BLaER1 (cell line): ENCODE results near the gene MMP1.

Experiments used
- H3K27ac ChIP-seq: shearing (Covaris generic); formaldehyde crosslinking; 2 replicates; pipeline ENCODE4 v1.8.1; 2022
- H3K27me3 ChIP-seq: shearing (Covaris generic); formaldehyde crosslinking; 2 replicates; pipeline ENCODE4 v1.8.1; 2022
- H3K36me3 ChIP-seq: shearing (Covaris generic); formaldehyde crosslinking; 2 replicates; pipeline ENCODE4 v1.8.1; 2022
- H3K4me1 ChIP-seq: shearing (Covaris generic); formaldehyde crosslinking; 2 replicates; pipeline ENCODE4 v1.8.1; 2022
- H3K4me2 ChIP-seq: shearing (Covaris generic); formaldehyde crosslinking; 2 replicates; pipeline ENCODE4 v1.8.1; 2022
- H3K4me3 ChIP-seq: shearing (Covaris generic); formaldehyde crosslinking; 2 replicates; pipeline ENCODE4 v1.8.1; 2022
- H3K9ac ChIP-seq: shearing (Covaris generic); formaldehyde crosslinking; 2 replicates; pipeline ENCODE4 v1.8.1; 2022
- H3K9me3 ChIP-seq: shearing (Covaris generic); formaldehyde crosslinking; 2 replicates; pipeline ENCODE4 v1.8.1; 2022
- H4K20me1 ChIP-seq: shearing (Covaris generic); formaldehyde crosslinking; 2 replicates; pipeline ENCODE4 v1.8.1; 2022
- Cebpa-rat ChIP-seq: shearing (Covaris generic); IDR thresholded peaks from 2 replicates; pipeline ENCODE4 v1.8.1; 2022

MMP1 gene

DNA sequence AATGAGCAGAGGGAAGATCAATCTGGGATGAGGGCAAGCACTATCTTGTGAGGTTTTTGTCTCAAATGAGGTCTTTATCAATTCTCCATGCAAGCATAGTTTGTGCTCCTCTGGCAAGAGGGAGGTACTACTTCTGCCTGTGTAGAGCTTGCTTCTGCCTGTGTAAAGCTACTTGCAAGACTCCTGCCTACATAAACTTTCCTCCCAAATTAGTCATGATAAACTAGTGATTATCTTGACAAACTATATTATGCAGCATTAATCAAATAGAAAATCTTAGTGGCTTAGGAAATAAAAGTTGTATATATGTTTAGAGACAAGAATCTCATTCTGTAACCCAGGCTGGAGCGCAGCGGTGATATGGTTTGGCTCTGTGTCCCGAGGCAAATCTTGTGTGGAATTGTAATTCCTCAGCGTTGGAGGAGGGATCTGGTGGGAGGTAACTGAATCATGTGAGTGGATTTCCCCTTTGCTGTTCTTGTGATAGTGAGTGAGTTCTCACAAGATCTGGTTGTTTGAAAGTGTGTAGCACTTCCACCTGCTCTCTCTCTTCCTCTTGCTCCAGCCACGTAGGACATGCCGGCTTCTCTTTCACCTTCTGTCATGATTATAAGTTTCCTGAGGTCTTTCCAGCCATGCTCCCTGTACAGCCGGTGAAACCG is 9.5 kb downstream of the MMP1 start:
- H3K27ac ChIP-seq: no peak overlapping the region
- H3K27me3 ChIP-seq: no peaks in the 10 kb centered on the region
- no peak overlapping the region for H3K9ac ChIP-seq
- no peaks in the 10 kb centered on the region for H3K4me1 ChIP-seq
- H4K20me1 ChIP-seq: no peaks in the 10 kb centered on the region
- H3K36me3 ChIP-seq: no peaks in the 10 kb centered on the region
- TF ChIP-seq Cebpa-rat: no peak
- 0 out of 2 replicates have a peak, but pooled peaks cover 4% of the 10 kb centered on the region for H3K9me3 ChIP-seq
- no peak overlapping the region for H3K4me3 ChIP-seq
- H3K4me2 ChIP-seq: no peak overlapping the region

- Histone ChIP-seq H3K9ac (no peak overlapping the region), H4K20me1 (no peaks in the 10 kb centered on the region), H3K36me3 (no peaks in the 10 kb centered on the region), H3K4me1 (no peaks in the 10 kb centered on the region), H3K27me3 (no peaks in the 10 kb centered on the region), H3K9me3 (0 out of 2 replicates have a peak, but pooled peaks cover 4% of the 10 kb centered on the region), H3K4me2 (no peak overlapping the region), H3K27ac (no peak overlapping the region), H3K4me3 (no peak overlapping the region)
- no peak for TF ChIP-seq Cebpa-rat
Observed at GRCh38 chr11:102784380-102784779, 13.6 kb downstream of the MMP1 start.

- no peak overlapping the region for H3K4me2 ChIP-seq
- TF ChIP-seq Cebpa-rat: no peak
- 0 out of 2 replicates have a peak, but pooled peaks cover 4% of the 10 kb centered on the region for H3K9me3 ChIP-seq
- no peaks in the 10 kb centered on the region for H3K4me1 ChIP-seq
- H3K36me3 ChIP-seq: no peaks in the 10 kb centered on the region
- H3K9ac ChIP-seq: no peak overlapping the region
- H3K4me3 ChIP-seq: no peak overlapping the region
- H3K27me3 ChIP-seq: no peaks in the 10 kb centered on the region
- H4K20me1 ChIP-seq: no peaks in the 10 kb centered on the region
- H3K27ac ChIP-seq: no peak overlapping the region
Observed at GRCh38 chr11:102783720-102784119, 14.2 kb downstream of the MMP1 start.

DNA sequence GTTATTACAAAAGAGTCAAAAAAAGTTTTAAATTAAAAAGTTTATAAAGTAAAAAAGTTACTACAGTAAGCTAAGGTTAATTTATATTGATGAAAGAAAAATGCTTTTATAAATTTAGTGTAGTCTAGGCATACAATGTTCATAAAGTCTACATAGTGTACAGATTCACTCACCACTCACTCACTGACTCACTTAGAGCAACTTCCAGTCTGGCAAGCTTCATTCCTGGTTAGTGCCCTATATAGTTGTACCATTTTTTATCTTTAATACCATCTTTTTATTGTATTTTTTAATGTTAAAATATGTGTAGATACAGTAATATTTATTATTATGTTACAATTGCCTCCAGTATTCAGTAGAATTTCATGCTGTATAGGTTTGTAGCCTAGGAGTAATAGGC is 14.9 kb downstream of the MMP1 start:
- Histone ChIP-seq H4K20me1 (no peaks in the 10 kb centered on the region), H3K27me3 (no peaks in the 10 kb centered on the region), H3K4me3 (no peak overlapping the region), H3K9ac (no peak overlapping the region), H3K4me1 (no peaks in the 10 kb centered on the region), H3K9me3 (0 out of 2 replicates have a peak, but pooled peaks cover 4% of the 10 kb centered on the region), H3K4me2 (no peak overlapping the region), H3K27ac (no peak overlapping the region), H3K36me3 (no peaks in the 10 kb centered on the region)
- no peak for TF ChIP-seq Cebpa-rat

DNA sequence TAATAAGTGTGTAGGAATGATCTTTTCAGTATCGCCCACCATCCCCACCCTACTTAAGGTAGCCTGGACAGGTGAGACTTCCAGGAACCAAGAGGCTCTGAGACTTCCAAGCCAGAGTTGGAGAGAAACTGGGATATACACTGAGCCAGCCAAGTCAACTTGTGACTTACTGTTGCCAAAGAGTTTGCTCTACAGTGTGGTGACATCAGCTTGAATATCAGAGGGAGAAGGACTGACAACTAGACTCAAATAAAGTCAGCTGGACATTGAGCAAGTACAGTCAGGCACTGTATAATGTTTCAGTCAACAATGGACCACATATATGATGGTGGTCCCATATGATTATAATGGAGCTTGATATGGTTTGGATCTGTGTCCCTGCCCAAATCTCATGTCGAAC is 16.3 kb downstream of the MMP1 start:
- H3K4me3 ChIP-seq: no peak overlapping the region
- H4K20me1 ChIP-seq: no peaks in the 10 kb centered on the region
- no peak overlapping the region for H3K9ac ChIP-seq
- H3K4me1 ChIP-seq: no peaks in the 10 kb centered on the region
- 0 out of 2 replicates have a peak, but pooled peaks cover 4% of the 10 kb centered on the region for H3K9me3 ChIP-seq
- H3K4me2 ChIP-seq: no peak overlapping the region
- no peaks in the 10 kb centered on the region for H3K36me3 ChIP-seq
- TF ChIP-seq Cebpa-rat: no peak
- no peaks in the 10 kb centered on the region for H3K27me3 ChIP-seq
- H3K27ac ChIP-seq: no peak overlapping the region

GRCh38 chr11:102780491-102780918 is 17.5 kb downstream of the MMP1 start, which contains the start of gene MMP10:
MMP10 (minus strand) TSS chr11:102780628; CDS start chr11:102780591, 37 bp downstream.
- no peak within 1 kb of the TSS for H3K9ac ChIP-seq
- H3K27me3 ChIP-seq: no peaks in the 10 kb centered on the region
- H4K20me1 ChIP-seq: no peaks in the 10 kb centered on the region
- H3K27ac ChIP-seq: no peak within 1 kb of the TSS
- 0 out of 2 replicates have a peak, but pooled peaks cover 4% of the 10 kb centered on the region for H3K9me3 ChIP-seq
- TF ChIP-seq Cebpa-rat: no peak
- no peak within 1 kb of the TSS for H3K4me2 ChIP-seq
- H3K36me3 ChIP-seq: no peaks in the 10 kb centered on the region
- no peaks in the 10 kb centered on the region for H3K4me1 ChIP-seq
- H3K4me3 ChIP-seq: no peak within 1 kb of the TSS

DNA sequence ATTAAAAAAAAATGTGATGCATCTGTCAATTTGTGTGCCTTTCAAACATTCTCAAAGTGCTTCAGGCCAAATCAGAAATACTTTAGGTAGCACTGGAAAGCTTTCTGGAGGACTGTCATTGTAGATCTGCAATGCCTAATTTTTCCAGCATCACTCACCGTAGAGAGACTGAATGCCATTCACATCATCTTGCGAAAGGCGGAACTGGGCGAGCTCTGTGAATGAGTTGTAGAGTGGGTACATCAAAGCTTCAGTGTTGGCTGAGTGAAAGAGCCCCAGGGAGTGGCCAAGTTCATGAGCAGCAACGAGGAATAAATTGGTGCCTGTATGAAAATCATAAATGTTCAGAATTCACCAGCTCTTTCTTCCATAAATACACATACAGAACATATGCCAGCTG is 21.5 kb downstream of the MMP1 start:
- Histone ChIP-seq H3K4me3 (no peak overlapping the region), H3K27ac (no peak overlapping the region), H3K9me3 (no peaks in the 10 kb centered on the region), H3K36me3 (no peaks in the 10 kb centered on the region), H3K4me1 (no peaks in the 10 kb centered on the region), H3K27me3 (no peaks in the 10 kb centered on the region), H4K20me1 (no peaks in the 10 kb centered on the region), H3K9ac (no peak overlapping the region), H3K4me2 (no peak overlapping the region)
- TF ChIP-seq Cebpa-rat: no peak

- H3K27me3 ChIP-seq: no peaks in the 10 kb centered on the region
- no peak overlapping the region for H3K9ac ChIP-seq
- no peaks in the 10 kb centered on the region for H3K4me1 ChIP-seq
- no peak overlapping the region for H3K27ac ChIP-seq
- no peak overlapping the region for H3K4me3 ChIP-seq
- no peaks in the 10 kb centered on the region for H4K20me1 ChIP-seq
- H3K36me3 ChIP-seq: no peaks in the 10 kb centered on the region
- TF ChIP-seq Cebpa-rat: no peak
- no peak overlapping the region for H3K4me2 ChIP-seq
- H3K9me3 ChIP-seq: no peaks in the 10 kb centered on the region
Observed at GRCh38 chr11:102773386-102773785, 24.6 kb downstream of the MMP1 start.

- Histone ChIP-seq H3K27ac (no peak overlapping the region), H3K36me3 (no peaks in the 10 kb centered on the region), H3K4me2 (no peak overlapping the region), H3K9ac (no peak overlapping the region), H3K9me3 (no peaks in the 10 kb centered on the region), H3K27me3 (no peaks in the 10 kb centered on the region), H3K4me3 (no peak overlapping the region), H4K20me1 (no peaks in the 10 kb centered on the region), H3K4me1 (no peaks in the 10 kb centered on the region)
- TF ChIP-seq Cebpa-rat: no peak
Observed at GRCh38 chr11:102771351-102771750, 26.6 kb downstream of the MMP1 start.

GRCh38 chr11:102770191-102770590 is 27.8 kb downstream of the MMP1 start:
- H3K36me3 ChIP-seq: no peaks in the 10 kb centered on the region
- H3K4me1 ChIP-seq: no peaks in the 10 kb centered on the region
- H3K27me3 ChIP-seq: no peaks in the 10 kb centered on the region
- H3K27ac ChIP-seq: no peak overlapping the region
- no peak overlapping the region for H3K4me2 ChIP-seq
- no peak overlapping the region for H3K9ac ChIP-seq
- no peak overlapping the region for H3K4me3 ChIP-seq
- no peaks in the 10 kb centered on the region for H3K9me3 ChIP-seq
- no peak for TF ChIP-seq Cebpa-rat
- no peaks in the 10 kb centered on the region for H4K20me1 ChIP-seq
